Measurements from ENCODE around the gene SBK2. TPM values are rescaled to one million over a fixed set of nuclear protein-coding genes. Genes with fewer than 3 reads are reported as not detected.
A peak's percentile ranks its signal among the peaks of the same experiment; 100 is the strongest.

SBK2 gene, protein sequence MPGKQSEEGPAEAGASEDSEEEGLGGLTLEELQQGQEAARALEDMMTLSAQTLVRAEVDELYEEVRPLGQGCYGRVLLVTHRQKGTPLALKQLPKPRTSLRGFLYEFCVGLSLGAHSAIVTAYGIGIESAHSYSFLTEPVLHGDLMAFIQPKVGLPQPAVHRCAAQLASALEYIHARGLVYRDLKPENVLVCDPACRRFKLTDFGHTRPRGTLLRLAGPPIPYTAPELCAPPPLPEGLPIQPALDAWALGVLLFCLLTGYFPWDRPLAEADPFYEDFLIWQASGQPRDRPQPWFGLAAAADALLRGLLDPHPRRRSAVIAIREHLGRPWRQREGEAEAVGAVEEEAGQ
- not detected in 2 replicates for polyA plus RNA-seq
- polyA minus RNA-seq, result not detected in 2 replicates

DNA sequence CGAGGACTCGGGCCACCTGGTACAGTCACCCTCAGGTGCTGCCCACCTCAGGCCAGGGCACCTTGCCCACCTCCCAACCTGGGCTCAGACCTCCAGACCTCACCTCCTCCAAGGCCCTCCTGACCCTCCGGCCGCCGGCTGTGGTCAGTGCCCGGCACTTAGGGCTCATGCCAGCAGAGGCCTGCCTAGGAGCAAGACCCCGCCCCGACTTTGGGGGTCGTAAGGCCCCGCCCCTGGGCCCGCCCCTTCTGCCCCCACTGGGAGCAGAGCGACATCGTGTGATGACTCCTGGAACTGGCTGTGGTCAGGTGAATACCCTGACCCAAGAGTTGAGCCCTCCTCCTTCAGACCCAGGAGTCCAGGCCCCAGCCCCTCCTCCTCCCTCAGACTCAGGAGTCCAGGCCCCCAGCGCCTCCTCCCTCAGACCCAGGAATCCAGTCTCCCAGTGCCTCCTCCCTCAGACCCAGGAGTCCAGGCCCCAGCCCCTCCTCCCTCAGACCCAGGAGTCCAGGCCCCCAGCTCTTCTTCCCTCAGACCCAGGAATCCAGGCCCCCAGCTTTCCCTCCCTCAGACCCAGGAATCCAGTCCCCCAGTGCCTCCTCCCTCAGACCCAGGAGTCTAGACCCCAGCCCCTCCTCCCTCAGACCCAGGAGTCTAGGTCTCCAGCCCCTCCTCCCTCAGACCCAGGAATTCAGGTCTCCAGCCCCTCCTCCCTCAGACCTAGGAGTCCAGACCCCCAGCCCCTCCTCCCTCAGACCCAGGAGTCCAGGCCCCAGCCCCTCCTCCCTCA lies at the start of gene SBK2:
Gene SBK2, minus strand, starts transcription at position 183 of the 790 bp plus-strand sequence. CDS start 839 bp downstream, outside the sequence.
- TF ChIP-seq RAD21 (conservative IDR thresholded peaks at IDR 0.05) (no peak), TAF1 (IDR thresholded peaks at IDR 0.05; ENCODE audit: low read depth) (no peak), EP300 (conservative IDR thresholded peaks at IDR 0.05; ENCODE audit: poor library complexity, severe bottlenecking) (no peak), POLR2AphosphoS5 (IDR thresholded peaks at IDR 0.05) (no peak), MXI1 (conservative IDR thresholded peaks at IDR 0.05; ENCODE audit: poor library complexity, severe bottlenecking) (no peak), EZH2 (IDR thresholded peaks at IDR 0.05; ENCODE audit: borderline replicate concordance, insufficient read depth, low read length, poor library complexity, severe bottlenecking) (no peak), SMC3 (conservative IDR thresholded peaks at IDR 0.05; ENCODE audit: poor library complexity) (no peak)
- TF ChIP-seq, protein P1, sequence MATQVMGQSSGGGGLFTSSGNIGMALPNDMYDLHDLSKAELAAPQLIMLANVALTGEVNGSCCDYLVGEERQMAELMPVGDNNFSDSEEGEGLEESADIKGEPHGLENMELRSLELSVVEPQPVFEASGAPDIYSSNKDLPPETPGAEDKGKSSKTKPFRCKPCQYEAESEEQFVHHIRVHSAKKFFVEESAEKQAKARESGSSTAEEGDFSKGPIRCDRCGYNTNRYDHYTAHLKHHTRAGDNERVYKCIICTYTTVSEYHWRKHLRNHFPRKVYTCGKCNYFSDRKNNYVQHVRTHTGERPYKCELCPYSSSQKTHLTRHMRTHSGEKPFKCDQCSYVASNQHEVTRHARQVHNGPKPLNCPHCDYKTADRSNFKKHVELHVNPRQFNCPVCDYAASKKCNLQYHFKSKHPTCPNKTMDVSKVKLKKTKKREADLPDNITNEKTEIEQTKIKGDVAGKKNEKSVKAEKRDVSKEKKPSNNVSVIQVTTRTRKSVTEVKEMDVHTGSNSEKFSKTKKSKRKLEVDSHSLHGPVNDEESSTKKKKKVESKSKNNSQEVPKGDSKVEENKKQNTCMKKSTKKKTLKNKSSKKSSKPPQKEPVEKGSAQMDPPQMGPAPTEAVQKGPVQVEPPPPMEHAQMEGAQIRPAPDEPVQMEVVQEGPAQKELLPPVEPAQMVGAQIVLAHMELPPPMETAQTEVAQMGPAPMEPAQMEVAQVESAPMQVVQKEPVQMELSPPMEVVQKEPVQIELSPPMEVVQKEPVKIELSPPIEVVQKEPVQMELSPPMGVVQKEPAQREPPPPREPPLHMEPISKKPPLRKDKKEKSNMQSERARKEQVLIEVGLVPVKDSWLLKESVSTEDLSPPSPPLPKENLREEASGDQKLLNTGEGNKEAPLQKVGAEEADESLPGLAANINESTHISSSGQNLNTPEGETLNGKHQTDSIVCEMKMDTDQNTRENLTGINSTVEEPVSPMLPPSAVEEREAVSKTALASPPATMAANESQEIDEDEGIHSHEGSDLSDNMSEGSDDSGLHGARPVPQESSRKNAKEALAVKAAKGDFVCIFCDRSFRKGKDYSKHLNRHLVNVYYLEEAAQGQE (IDR thresholded peaks at IDR 0.05; ENCODE audit: borderline replicate concordance), result no peak
- TF ChIP-seq, protein P2, sequence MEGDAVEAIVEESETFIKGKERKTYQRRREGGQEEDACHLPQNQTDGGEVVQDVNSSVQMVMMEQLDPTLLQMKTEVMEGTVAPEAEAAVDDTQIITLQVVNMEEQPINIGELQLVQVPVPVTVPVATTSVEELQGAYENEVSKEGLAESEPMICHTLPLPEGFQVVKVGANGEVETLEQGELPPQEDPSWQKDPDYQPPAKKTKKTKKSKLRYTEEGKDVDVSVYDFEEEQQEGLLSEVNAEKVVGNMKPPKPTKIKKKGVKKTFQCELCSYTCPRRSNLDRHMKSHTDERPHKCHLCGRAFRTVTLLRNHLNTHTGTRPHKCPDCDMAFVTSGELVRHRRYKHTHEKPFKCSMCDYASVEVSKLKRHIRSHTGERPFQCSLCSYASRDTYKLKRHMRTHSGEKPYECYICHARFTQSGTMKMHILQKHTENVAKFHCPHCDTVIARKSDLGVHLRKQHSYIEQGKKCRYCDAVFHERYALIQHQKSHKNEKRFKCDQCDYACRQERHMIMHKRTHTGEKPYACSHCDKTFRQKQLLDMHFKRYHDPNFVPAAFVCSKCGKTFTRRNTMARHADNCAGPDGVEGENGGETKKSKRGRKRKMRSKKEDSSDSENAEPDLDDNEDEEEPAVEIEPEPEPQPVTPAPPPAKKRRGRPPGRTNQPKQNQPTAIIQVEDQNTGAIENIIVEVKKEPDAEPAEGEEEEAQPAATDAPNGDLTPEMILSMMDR (IDR thresholded peaks at IDR 0.05; ENCODE audit: poor library complexity, severe bottlenecking), result no peak
- H3K4me3 ChIP-seq (ENCODE audit: low read length), result no peak within 1 kb of the TSS
- no peaks in the 10 kb centered on the region for H3K9me3 ChIP-seq (ENCODE audit: low read length)
- H2AFZ ChIP-seq (ENCODE audit: low read depth, low read length), result no peak within 1 kb of the TSS
- no peaks in the 10 kb centered on the region for H3F3A ChIP-seq (ENCODE audit: insufficient read depth, low read length, poor library complexity, severe bottlenecking)
- no peaks in the 10 kb centered on the region for H3K36me3 ChIP-seq (ENCODE audit: insufficient read depth, low read length)
- no peaks in the 10 kb centered on the region for H3K27me3 ChIP-seq (ENCODE audit: insufficient read depth, low read depth, low read length)
- H3K4me2 ChIP-seq (ENCODE audit: low read length), result no peak within 1 kb of the TSS
- H3K27ac ChIP-seq (ENCODE audit: low read length), result no peak within 1 kb of the TSS
- H3K79me2 ChIP-seq (replicated peaks; ENCODE audit: insufficient read depth, low read length), result no peaks in the 10 kb centered on the region
- H3K9ac ChIP-seq (ENCODE audit: low read length), result no peak within 1 kb of the TSS
- H3K9me2 ChIP-seq (ENCODE audit: insufficient read depth, low read length), result no peaks in the 10 kb centered on the region
- H4K20me1 ChIP-seq (ENCODE audit: insufficient read depth), result no peaks in the 10 kb centered on the region

DNA sequence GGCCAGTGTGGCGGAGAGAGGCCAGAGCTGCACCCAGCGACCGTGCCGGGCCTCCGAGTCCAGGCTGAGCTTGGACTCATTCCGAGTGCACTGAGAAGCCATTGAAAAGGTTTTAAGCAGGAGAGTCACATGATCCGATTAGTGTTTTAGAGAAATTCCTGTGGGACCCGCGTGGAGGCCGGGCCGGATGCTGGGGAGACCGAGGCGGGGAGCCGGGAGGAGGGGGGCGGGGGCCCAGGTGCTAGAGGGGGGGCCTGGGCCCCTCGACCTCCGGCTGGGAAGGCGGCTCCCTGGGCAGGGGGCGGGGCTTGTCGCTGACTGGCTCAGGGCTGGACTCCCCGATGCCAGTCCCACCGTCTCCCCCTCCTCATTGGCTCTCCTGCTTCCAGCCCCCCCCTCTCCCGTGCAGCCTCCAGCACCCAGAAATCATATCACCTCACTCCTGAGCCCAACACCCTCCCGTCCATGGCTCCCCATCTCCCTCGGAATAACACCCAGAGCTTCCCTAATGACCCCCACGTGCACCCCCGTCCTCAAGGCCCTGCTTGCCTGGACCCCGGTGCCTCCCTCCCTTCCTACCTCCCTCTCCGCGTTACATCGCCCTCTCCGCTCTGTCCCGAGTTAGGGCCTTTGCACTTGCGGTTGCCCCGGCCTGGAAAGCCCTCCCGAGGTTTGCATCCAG lies 48.9 kb upstream of the SBK2 start:
- Histone ChIP-seq H3F3A (ENCODE audit: insufficient read depth, low read length, poor library complexity, severe bottlenecking) (no peaks in the 10 kb centered on the region), H3K79me2 (replicated peaks; ENCODE audit: insufficient read depth, low read length) (peaks cover 7% of the 10 kb centered on the region), H3K9ac (ENCODE audit: low read length) (peak overlapping the region; percentile 64), H3K36me3 (ENCODE audit: insufficient read depth, low read length) (no peaks in the 10 kb centered on the region), H3K9me3 (ENCODE audit: low read length) (no peaks in the 10 kb centered on the region), H2AFZ (ENCODE audit: low read depth, low read length) (peak overlapping the region; percentile 46), H3K4me2 (ENCODE audit: low read length) (peak overlapping the region; percentile 38), H3K27ac (ENCODE audit: low read length) (peak overlapping the region; percentile 76), H4K20me1 (ENCODE audit: insufficient read depth) (no peaks in the 10 kb centered on the region), H3K4me3 (ENCODE audit: low read length) (peak overlapping the region; percentile 54), H3K27me3 (ENCODE audit: insufficient read depth, low read depth, low read length) (no peaks in the 10 kb centered on the region), H3K9me2 (ENCODE audit: insufficient read depth, low read length) (no peaks in the 10 kb centered on the region)
- no peak for TF ChIP-seq RAD21 (conservative IDR thresholded peaks at IDR 0.05)
- TF ChIP-seq, protein P1 (IDR thresholded peaks at IDR 0.05; ENCODE audit: borderline replicate concordance), result no peak
- TF ChIP-seq TAF1 (IDR thresholded peaks at IDR 0.05; ENCODE audit: low read depth), result no peak
- TF ChIP-seq EZH2 (IDR thresholded peaks at IDR 0.05; ENCODE audit: borderline replicate concordance, insufficient read depth, low read length, poor library complexity, severe bottlenecking), result no peak
- TF ChIP-seq, protein P2 (IDR thresholded peaks at IDR 0.05; ENCODE audit: poor library complexity, severe bottlenecking), result no peak
- TF ChIP-seq SMC3 (conservative IDR thresholded peaks at IDR 0.05; ENCODE audit: poor library complexity), result no peak
- no peak for TF ChIP-seq EP300 (conservative IDR thresholded peaks at IDR 0.05; ENCODE audit: poor library complexity, severe bottlenecking)
- TF ChIP-seq MXI1 (conservative IDR thresholded peaks at IDR 0.05; ENCODE audit: poor library complexity, severe bottlenecking), result peak; percentile 6
- TF ChIP-seq POLR2AphosphoS5 (IDR thresholded peaks at IDR 0.05), result no peak
